Smooth muscle cell (in vitro differentiated cells): ENCODE results near the gene MAGI1. TPM values are rescaled to one million over a fixed set of nuclear protein-coding genes. Genes with fewer than 3 reads are reported as not detected.
A peak's percentile ranks its signal among the peaks of the same experiment; 100 is the strongest.

ENCODE experiments used
- DNase-seq: peaks from one replicate; lab custom pipeline; 2025; ENCODE audit not compliant: unreplicated experiment; lab: John Stamatoyannopoulos, UW
- H2AFZ ChIP-seq: fragments of 200-600 bp; sonication (generic); 2 replicates; pipeline ENCODE4 v1.6.0; 2016; ENCODE audit warnings: antibody characterized with exemption, low read depth, mild to moderate bottlenecking
- H3F3A ChIP-seq: fragments of 200-600 bp; sonication (generic); 2 replicates; pipeline ENCODE4 v1.6.0; 2017; ENCODE audit warnings: antibody characterized with exemption, low read depth
- H3K27ac ChIP-seq: fragments of 200-600 bp; sonication (generic); 2 replicates; pipeline ENCODE4 v1.5.1; 2016; ENCODE audit warnings: low read depth, mild to moderate bottlenecking
- H3K27me3 ChIP-seq: fragments of 200-600 bp; sonication (generic); 2 replicates; pipeline ENCODE4 v1.6.1; 2016; ENCODE audit warnings: low read depth, mild to moderate bottlenecking
- H3K36me3 ChIP-seq: fragments of 200-600 bp; sonication (generic); 2 replicates; pipeline ENCODE4 v1.5.1; 2016; ENCODE audit warnings: low read depth
- H3K4me1 ChIP-seq: fragments of 200-600 bp; sonication (generic); 2 replicates; pipeline ENCODE4 v1.5.1; 2016; ENCODE audit warnings: low read depth
- H3K4me2 ChIP-seq: fragments of 200-600 bp; sonication (generic); 2 replicates; pipeline ENCODE4 v1.6.0; 2016; ENCODE audit warnings: mild to moderate bottlenecking
- H3K4me3 ChIP-seq: fragments of 200-600 bp; sonication (generic); 2 replicates; pipeline ENCODE4 v1.5.1; 2016; ENCODE audit warnings: mild to moderate bottlenecking
- H3K79me2 ChIP-seq: fragments of 200-600 bp; sonication (generic); 2 replicates; pipeline ENCODE4 v1.6.0; 2016; ENCODE audit warnings: low read depth, mild to moderate bottlenecking
- H3K9ac ChIP-seq: fragments of 200-600 bp; sonication (generic); 2 replicates; pipeline ENCODE4 v1.6.0; 2016; ENCODE audit warnings: low read depth
- H3K9me3 ChIP-seq: fragments of 200-600 bp; sonication (generic); replicated peaks from 2 replicates; pipeline ENCODE4 v1.5.1; 2016; ENCODE audit warnings: low read depth
- H4K20me1 ChIP-seq: fragments of 200-600 bp; sonication (generic); 2 replicates; pipeline ENCODE4 v1.6.0; 2016; ENCODE audit warnings: low read depth
- WGBS: methylation state at CpG from one replicate; pipeline ENCODE4 v1.1.7; 2016; ENCODE audit warnings: low lambda C conversion rate; 5-methylcytosine and 5-hydroxymethylcytosine counted together
- polyA plus RNA-seq: library from polyadenylated mRNA; unstranded; fragments of >200 nt; fragmentation: Nextera tagmentation; extraction: Ambion mirVana; gene quantifications from 2 replicates; pipeline ENCODE4 v1.2.1, GENCODE V29; 2016
- total RNA-seq: library from RNA; depleted of rRNA; stranded (reverse); fragments of >200 nt; gene quantifications from 2 replicates; pipeline ENCODE4 v1.2.3, GENCODE V29; 2014
- TF ChIP-seq, protein P1 (sequence below): fragments of 200-600 bp; sonication (generic); IDR thresholded peaks from 2 replicates; pipeline ENCODE4 v1.5.1; 2017; ENCODE audit warnings: borderline replicate concordance, mild to moderate bottlenecking, antibody characterized with exemption; ENCODE audit not compliant: insufficient read depth, poor library complexity, severe bottlenecking

Gene MAGI1
- total and polyA plus RNA-seq, 2 experiments from 2014 or later, result 9.9 to 23.3 TPM

DNA sequence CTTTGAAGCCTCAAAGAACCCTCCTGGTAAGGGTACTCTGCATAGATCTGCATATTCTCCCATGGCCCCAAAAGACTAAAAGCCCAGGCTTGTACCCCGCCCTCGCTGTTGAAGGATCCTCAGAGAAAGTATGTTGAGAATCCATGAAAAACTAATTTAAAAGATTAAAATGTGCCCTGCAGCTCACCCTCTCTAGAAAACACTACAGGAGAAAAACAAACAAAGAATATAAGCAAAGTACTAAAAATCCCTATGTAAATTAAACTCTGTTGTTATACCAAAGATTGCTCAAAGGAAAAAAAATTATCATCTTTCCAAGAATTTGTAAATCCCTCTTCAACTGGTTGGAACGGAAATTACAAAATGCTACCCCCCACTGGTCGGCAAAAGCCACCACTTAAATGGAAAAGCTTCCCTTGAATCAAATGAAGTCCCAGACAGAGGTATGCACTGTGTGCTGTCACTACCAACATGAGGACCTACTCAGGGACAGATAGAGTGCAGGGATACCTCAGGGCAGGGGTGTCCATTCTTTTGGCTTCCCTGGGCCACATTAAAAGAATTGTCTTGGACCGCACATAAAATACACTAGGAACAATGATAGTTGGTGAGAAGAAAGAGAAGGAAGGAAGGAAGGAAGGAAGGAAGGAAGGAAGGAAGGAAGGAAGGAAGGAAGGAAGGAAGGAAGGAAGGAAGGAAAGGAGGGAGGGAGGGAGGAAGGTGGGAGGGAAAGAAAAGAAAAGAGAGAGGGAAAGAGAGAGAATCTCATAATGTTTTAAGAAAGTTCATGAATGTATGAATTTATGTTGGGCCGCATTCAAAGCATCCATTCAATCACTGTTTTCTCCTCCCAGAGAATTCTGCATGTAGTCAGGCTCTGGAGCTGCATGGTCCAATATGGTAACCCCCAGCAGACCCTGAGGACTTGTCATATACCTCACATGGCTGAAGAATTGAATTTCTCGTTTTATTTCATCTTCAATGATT, 88.1 kb downstream of the MAGI1 start:
- TF ChIP-seq, protein P1, sequence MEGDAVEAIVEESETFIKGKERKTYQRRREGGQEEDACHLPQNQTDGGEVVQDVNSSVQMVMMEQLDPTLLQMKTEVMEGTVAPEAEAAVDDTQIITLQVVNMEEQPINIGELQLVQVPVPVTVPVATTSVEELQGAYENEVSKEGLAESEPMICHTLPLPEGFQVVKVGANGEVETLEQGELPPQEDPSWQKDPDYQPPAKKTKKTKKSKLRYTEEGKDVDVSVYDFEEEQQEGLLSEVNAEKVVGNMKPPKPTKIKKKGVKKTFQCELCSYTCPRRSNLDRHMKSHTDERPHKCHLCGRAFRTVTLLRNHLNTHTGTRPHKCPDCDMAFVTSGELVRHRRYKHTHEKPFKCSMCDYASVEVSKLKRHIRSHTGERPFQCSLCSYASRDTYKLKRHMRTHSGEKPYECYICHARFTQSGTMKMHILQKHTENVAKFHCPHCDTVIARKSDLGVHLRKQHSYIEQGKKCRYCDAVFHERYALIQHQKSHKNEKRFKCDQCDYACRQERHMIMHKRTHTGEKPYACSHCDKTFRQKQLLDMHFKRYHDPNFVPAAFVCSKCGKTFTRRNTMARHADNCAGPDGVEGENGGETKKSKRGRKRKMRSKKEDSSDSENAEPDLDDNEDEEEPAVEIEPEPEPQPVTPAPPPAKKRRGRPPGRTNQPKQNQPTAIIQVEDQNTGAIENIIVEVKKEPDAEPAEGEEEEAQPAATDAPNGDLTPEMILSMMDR, result no peak
- WGBS, result 54% methylated on average over 7 of the region's 7 CpGs
- H3K4me3 ChIP-seq, result no peak overlapping the region
- no peaks in the 10 kb centered on the region for H3K27me3 ChIP-seq
- no peak overlapping the region for H2AFZ ChIP-seq
- peaks cover 40% of the 10 kb centered on the region for H3K4me1 ChIP-seq
- H3K4me2 ChIP-seq, result peak overlapping the region; percentile 22
- no peaks in the 10 kb centered on the region for H3K9me3 ChIP-seq
- no peak overlapping the region for H3K9ac ChIP-seq
- H3K36me3 ChIP-seq, result no peaks in the 10 kb centered on the region
- peak overlapping the region; percentile 12 for H3K27ac ChIP-seq
- peaks cover 6% of the 10 kb centered on the region for H3F3A ChIP-seq
- peaks cover 28% of the 10 kb centered on the region for H3K79me2 ChIP-seq
- no peak for DNase-seq
- no peaks in the 10 kb centered on the region for H4K20me1 ChIP-seq

DNA sequence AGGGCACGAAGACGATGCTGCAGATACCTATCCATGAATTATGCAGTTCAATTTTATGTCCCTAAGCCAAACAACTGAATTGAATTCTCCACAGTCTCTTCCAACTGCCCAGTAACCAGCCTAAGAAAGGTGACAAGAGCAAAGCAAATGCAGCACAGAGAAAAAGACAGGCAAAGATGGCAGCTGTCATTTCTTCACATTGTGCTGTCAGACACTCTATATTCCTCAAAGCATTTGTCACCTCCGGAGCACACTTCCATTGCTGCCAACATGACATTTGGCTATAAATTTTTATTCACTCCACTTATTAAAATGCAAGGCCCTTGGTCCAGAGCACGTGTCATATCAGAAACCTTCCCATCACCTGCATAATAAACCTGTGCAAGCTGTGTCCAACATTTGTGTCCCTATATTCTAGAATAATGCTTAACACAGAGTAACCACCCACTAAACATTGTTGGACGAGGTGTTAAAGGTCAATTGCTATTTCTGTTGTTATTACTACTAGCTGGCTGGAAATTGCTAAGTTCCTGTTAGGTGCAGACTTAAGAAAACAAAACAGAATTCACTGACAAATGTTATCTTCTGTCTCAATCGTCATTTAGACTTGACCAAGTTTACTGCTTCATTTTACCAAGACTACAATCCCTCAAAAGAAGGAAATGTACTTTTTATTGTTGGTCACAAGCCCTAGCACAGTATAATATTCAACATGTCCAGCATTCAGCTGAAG, 89.7 kb downstream of the MAGI1 start:
- no peaks in the 10 kb centered on the region for H3K36me3 ChIP-seq
- peaks cover 30% of the 10 kb centered on the region for H3K4me1 ChIP-seq
- H4K20me1 ChIP-seq, result no peaks in the 10 kb centered on the region
- TF ChIP-seq, protein P1, result no peak
- no peak overlapping the region for H3K4me3 ChIP-seq
- H3K4me2 ChIP-seq, result no peak overlapping the region
- H2AFZ ChIP-seq, result peak overlapping the region; percentile 29
- H3F3A ChIP-seq, result no peaks in the 10 kb centered on the region
- no peak overlapping the region for H3K9ac ChIP-seq
- peaks cover 33% of the 10 kb centered on the region for H3K79me2 ChIP-seq
- H3K27me3 ChIP-seq, result no peaks in the 10 kb centered on the region
- 76% methylated on average over 6 of the region's 6 CpGs for WGBS
- DNase-seq, result no peak
- H3K9me3 ChIP-seq, result no peaks in the 10 kb centered on the region
- H3K27ac ChIP-seq, result no peak overlapping the region

- Histone ChIP-seq H3K9ac (no peak overlapping the region), H3K4me3 (no peak overlapping the region), H3K27ac (no peak overlapping the region), H3K36me3 (no peaks in the 10 kb centered on the region), H3K4me2 (no peak overlapping the region), H3K9me3 (no peaks in the 10 kb centered on the region), H4K20me1 (peaks cover 8% of the 10 kb centered on the region), H3K79me2 (peaks cover 33% of the 10 kb centered on the region), H3K4me1 (peaks cover 18% of the 10 kb centered on the region), H2AFZ (no peak overlapping the region), H3K27me3 (no peaks in the 10 kb centered on the region), H3F3A (no peaks in the 10 kb centered on the region)
- TF ChIP-seq, protein P1, result no peak
- WGBS, result 87% methylated on average over 6 of the region's 6 CpGs
- no peak for DNase-seq
These were observed 92.3 kb downstream of the MAGI1 start for GRCh38 chr3:65946438-65946837.
